RCC 7860 (cell line): ENCODE results near the gene FER.
"Not testable (repeated sequence)": the region's sequence is repeated elsewhere in the genome, so short reads cannot be mapped to it uniquely, and the experiment has no call there.

ENCODE experiments used
- DNase-seq: peaks from one replicate; pipeline ENCODE4 v3.0.0-alpha.2; 2015; ENCODE audit warnings: low spot score
- FAIRE-seq: peaks from 2 replicates; lab custom pipeline; 2012; peaks lifted over from hg19 to GRCh38; lab: Jason Lieb, UNC

FER gene

DNA sequence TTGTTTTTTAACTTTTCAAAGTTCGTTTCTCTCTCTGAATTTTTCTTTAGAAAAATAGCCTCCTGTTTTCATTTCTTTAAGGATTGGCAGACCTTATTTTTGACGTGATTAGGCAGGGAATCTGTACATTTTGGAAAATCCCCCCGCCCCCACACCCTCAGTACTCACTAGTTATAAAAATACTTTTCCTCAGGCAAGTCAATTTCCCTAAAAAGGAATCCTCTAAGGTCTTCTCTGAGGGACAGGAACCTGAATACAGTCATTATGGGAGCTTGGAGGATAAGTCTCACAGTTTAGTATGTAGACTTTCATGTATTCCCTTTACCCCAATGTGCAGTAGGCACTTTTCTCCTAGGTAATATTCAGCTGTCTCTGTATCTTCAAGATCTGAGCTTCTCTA lies 3.9 kb upstream of the FER start:
- FAIRE-seq (no peak), DNase-seq (no peak)

DNA sequence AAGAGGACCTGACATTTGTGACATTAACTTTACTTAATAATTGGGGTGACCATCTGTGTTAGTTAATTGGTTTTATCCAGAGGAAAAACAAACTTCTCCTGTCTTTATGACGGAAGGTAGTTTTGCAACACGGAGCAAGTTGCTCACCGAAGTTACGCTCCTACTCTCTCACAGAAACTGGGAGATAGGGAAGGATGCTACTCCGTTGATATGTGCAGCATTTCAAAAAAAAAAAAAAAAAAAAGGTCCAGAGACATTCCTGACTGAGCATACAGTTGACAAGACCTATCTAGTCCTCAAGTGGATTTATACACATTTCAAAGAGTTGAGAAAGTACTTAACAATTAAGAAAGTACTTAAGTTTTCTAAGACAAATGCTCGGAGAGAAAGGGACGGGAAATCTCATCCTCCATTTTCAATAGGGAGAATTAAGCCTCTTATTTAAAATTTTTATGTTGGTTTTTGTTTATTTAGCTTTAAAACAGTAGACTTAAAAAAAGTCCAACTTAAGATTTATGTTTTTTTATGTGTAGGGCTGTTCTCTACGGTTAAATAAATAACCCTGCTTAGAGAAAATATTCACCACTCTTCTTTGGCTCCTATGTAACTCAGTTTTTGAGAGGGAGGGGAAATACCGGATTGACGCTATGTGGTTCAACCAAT lies 455 bp upstream of the FER start:
- DNase-seq (no peak), FAIRE-seq (no peak)

DNA sequence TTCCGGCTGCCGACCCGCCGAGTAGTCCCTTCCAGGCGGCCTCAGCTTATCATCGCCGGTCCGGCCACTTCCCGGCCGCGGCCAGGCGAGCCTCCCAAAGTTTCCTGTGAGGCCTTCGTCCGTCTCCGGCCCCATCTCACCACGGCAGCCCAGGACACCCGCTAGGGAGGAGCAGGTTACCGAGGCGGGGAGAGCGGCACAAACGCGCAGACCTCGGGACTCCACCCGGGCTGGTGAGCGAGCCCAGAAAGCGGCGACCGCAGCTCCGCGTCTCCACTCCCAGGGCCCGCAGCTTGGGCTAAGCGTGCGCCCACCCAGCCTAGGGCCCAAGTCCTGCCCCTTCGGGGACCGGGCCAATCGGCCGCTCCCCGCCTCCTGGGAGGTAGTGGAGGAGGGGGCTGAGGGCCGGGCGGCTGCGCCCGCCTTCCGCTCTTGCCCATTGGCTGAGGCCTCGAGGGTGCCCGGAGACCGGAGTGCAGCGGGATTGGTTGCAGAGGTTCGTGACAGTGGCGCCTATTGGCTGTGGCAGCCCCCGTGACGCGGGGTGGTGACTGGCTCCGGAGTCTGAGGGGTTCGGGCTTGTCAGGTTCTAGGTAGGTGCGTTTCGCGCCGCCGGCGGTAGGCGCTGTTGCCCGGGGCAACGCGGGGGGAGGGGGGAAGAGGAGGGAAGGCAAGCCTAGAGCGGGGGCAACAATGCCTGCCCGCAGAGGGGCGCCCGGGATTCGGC lies 867 bp downstream of the FER start:
- peak; percentile 94 for FAIRE-seq
- DNase-seq = peak; percentile 99

DNA sequence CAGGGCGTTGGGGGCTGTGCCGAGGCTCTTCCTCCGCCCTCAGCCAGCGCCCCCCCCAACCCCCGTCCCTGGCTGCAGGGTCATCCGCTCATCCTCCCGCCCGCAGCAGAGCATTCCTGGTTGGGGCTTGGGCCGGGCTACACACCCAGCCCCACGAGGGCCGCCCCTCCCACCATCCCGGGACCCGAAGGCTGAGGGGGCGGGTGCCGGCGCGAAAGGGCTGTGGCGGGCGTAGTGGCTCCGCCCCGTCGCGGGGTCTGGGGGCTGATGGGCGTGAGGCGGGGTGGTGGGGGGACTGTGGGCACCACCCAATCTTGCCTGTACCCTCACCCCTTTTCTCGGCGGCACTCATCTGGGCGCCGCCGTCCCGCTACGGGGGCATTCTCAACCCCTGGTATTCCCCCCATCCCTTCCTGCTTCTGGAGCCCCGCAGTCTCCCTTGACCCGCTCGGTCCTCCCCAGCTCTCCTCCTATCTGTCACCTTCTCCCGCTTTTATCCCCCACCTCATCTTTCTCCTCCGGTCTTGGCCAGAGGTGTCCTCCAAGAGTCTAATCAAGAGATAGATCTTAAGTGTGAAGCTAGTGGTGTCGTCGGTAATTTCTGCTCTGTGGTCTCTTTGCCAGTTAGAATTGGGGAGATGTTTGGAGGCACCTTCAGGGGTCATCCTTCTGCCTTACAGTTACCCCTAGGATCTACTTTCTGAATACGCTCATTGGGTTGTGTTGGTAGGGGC lies 1.6 kb downstream of the FER start:
- no peak for FAIRE-seq

DNA sequence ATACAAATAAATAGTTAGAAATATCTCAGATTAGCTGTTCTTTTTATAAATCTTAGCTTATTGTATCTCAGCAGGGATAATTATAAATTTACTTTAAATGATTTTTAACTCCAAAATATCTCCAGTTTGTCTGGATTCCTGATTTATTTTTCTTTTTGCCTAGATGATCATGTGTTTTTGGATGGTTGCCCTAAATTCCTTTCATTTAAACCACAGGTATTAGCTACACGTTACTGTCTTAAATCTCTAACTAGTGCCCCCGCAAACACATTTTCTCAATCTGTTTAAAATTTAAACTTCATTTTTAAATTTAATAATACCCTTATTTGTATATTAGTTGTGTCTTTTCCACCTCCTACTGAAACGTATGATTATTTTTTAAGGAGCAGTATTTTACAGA lies 5.6 kb downstream of the FER start:
- peak; percentile 39 for DNase-seq
- FAIRE-seq = peak; percentile 90

More for the DNA sequence above, 1.6 kb downstream of the FER start:
- peak; percentile 14 for DNase-seq

DNA sequence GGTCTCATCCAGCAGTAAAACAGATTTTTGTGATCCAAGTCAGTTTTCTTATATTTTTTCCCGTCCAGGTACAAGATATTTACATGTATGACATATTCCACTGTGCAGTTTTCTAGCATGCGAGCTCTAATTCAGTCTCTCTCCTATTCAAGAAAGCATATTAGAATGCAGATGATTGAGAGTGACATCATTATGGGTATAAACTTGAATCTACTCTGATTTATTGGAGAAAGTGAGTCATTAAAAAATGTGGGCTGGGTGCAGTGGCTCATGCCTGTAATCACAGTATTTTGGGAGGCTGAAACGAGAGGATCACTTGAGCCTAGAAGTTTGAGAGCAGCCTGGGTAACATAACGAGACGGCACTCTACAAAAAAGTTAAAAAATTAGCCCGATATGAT lies 6.2 kb downstream of the FER start:
- FAIRE-seq (no peak), DNase-seq (peak; percentile 67)

DNA sequence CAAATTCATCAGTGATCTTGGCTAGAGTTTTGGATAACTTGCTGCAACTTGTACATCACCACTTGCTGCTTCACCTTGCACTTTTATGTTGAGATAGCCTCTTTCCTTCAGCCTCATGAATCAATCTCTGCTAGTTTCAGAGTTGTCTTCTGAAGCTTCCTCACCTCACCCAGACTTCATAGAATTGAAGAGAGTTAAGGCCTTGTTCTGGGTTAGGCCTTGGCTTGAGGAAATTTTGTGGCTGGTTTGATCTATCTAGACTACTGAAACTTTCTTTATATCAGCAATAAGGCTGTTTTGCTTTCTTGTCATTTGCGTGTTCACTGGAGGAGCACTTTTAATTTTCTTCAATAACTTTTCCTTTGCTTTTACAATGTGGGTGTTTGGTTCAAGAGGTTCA lies 12.8 kb downstream of the FER start:
- FAIRE-seq (no peak), DNase-seq (no peak)

DNA sequence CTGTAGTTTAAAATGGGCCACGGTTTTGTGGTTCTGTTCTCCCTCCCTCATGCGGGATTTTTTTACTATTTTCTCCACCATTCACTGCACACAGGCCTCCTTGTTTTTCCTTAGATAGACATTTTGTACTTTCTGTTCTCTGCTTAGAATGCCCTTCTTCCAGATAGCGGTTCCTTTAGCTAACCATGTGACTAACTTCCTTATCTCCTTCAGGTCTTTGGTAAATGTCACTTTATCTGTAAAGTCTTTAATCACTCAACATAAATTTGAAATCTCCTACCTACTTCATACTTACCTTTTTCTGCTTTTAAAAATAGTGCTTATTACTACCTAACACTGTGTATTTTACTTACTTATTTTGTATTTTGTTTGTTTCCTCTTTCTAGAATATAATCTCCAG lies 15.0 kb downstream of the FER start:
- FAIRE-seq = no peak

DNA sequence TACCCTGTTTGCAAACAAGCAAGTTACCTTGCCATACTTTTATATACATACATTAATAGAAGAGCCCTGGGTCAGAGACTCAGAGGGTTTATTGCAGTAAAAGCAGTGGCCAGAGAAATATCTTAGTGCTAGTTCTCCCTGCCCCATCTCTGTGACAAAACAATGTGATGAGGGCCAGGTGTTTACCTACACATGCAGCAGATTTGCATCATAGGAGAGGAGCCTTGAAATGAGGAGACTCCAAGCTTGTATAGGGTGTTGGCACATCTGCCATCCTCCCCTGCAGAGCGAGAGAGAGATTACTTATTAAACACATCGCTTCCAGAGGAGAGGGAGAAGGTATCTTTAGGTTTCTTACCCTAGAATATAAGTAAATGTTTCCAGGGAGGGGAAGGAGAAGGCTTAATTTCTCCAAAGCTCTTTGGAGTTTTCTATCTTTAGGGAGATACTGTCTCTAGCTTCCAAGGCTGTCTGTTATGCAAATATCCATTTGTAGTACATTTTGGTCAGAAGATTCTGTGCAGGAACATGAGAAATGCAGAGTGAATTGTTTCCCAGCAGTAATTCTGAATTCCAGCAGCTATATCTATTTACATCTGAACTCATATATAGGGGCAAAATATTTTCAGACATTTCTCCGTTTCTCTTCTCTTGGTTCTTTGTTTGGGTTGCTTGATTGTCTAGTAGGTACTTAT lies 15.7 kb downstream of the FER start:
- DNase-seq = no peak
- no peak for FAIRE-seq

More for the DNA sequence above, 15.0 kb downstream of the FER start:
- no peak for DNase-seq

DNA sequence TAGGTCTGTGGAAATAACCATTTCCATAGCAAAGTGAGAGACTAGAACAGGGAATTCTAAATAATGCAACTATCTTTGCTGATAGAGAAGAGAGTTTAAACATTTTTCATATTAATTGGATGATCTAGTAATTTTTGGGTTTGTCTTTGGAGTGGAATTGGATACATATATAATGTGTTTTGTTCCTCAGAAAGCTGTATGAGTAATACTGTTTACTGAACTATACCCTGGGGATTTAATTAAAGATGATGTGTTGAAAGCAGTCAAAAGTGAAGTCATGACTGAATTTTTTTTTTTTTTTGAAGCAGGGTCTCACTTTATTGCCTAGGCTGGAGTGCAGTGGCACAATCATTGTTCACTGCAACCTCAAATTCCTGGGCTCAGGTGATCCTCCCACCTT lies 17.9 kb downstream of the FER start:
- FAIRE-seq = no peak
- DNase-seq = no peak

DNA sequence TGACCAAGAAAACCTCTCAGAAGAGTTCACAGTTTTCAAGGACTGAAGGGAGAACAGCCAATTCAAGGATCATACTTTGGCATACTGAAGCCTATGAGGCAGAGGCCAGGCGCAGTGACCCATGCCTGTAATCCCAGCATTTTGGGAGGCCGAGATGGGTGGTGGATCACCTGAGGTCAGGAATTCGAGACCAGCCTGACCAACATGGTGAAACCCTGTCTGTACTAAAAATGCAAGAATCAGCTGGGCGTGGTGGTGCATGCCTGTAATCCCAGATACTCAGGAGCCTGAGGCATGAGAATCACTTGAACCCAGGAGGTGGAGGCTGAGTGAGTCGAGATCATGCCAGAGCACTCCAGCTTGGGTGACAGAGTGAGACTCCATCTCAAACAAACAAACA lies 19.2 kb downstream of the FER start:
- DNase-seq, FAIRE-seq: not testable (repeated sequence)

DNA sequence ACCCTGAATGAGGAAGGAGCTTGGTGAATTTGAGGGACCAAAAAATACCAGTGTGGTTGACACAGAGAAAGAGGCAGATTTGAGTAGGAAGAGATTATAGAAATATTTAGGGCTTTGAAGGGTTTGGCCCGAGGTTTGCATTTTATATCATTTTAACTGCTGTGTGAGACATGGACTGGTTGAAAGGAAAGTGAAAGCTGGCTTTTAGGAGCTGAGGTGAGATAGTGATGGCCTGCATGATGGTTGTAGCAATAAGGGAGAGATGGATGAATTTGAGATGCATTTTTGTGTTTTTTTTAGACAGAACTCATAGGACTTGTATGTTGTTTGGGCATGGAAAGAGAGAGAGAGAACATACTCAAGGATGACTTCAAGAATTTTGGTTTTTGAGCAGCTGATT lies 21.7 kb downstream of the FER start:
- no peak for FAIRE-seq

DNA sequence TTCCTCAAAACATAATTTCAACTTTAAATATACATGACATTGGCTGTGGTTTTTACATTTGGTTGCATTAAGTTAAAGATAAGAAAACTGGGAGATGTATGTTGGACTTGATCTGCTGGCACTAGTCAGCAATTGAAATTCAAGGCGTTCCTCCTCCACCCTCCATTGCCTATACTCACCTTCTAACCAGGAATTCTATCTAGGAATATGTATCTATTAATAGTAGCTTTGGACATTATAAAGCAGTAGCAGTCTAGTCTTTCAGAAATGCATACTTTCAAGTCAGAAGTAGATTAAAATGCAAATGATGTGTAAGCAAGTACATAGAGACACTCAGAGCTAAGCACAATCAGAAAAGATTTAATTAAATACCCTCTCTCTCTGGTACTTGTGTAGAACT lies 24.9 kb downstream of the FER start:
- FAIRE-seq (no peak), DNase-seq (no peak)

More for the DNA sequence above, 21.7 kb downstream of the FER start:
- DNase-seq = no peak

DNA sequence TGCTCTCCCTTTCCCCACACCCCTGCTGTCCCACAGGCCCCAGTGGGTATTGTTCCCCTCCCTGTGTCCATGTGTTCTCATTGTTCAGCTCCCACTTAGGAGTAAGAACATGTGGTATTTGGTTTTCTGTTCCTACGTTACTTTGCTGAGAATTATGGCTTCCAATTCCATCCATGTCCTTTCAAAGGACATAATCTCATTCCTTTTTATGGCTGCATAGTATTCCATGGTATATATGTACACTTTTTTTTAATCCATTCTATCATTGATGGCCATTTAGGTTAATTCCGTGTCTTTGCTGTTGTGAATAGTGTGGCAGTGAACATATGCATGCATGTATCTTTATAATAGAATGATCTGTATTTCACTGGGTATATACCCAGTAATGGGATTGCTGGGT lies 25.6 kb downstream of the FER start:
- no peak for FAIRE-seq

DNA sequence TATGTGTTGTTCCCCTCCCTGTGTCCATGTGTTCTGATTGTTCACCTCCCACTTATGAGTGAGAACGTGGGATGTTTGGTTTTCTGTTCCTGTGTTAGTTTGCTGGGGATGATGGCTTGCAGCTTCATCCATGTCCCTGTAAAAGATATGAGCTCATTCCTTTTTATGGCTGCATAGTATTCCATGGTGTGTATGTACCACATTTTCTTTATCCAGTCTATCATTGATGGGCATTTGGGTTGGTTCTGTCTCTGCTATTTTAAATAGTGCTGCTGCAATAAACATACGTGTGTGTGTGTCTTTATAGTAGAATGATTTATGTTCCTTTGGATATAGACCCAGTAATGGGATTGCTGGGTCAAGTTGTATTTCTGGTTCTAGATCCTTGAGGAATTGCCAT lies 26.4 kb downstream of the FER start:
- FAIRE-seq, DNase-seq: not testable (repeated sequence)

More for the DNA sequence above, 25.6 kb downstream of the FER start:
- no peak for DNase-seq

DNA sequence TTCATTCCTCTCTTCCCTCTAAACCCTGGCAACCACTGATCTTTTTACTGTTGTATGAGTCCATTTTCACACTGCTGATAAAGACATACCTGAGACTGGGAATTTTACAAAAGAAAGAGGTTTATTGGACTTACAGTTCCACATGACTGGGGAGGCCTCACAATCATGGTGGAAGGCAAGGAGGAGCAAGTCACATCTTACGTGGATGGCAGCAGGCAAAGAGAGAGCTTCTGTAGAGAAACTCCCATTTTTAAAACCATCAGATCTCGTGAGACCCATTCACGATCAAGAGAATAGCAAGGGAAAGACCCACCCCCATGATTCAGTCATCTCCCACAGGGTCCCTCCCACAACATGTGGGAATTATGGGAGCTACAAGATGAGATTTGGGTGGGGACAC lies 29.9 kb downstream of the FER start:
- FAIRE-seq, DNase-seq: not testable (repeated sequence)

DNA sequence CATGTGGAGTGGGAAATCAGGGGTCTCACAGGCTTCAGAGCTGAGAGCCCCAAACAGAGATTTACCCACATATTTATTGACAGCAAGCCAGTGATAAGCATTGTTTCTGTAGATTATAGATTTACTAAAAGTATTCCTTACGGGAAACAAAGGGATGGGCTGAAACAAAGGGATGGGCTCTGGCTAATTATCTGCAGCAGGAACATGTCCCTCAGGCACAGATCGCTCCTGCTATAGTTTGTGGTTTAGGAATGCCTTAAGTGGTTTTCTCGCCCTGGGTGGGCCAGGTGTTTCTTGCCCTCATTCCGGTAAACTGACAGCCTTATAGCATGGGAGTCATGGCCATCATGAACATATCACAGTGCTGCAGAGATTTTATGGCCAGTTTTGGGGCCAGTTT lies 36.9 kb downstream of the FER start:
- not testable (repeated sequence) for FAIRE-seq, DNase-seq

DNA sequence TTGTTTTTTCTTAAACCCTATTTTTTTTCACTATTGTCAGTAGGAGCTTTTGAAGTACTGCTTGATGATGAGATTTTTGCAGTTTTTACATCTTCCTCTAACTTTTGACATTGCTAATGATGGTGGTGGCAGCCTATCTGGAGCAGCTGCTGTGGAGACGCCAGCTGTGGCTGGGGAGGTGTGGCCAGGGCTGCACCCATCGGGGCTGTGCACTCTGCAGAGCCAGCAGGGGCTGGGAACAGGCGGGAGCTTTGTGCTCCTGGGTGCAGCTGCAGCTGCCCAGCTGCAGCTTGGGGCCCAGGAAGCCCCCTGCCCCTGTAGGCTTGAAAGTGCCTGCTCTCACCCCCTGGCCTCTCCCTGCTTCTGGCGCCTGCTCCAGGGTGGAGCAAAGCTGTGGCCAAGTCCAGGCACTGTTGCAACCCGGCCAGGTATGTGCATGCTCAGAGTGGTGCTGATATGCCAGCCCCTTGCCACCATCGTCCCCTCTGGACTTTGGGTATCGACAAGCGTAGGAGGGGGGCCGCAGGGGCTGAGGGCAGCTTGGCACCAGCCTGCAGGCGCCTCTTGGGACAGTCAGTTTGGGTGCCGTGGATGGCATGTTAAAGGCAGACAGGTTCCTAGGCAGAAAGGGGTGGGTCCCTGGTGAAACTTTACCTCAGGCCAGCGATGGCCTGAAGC lies 39.2 kb downstream of the FER start:
- DNase-seq (no peak), FAIRE-seq (no peak)

DNA sequence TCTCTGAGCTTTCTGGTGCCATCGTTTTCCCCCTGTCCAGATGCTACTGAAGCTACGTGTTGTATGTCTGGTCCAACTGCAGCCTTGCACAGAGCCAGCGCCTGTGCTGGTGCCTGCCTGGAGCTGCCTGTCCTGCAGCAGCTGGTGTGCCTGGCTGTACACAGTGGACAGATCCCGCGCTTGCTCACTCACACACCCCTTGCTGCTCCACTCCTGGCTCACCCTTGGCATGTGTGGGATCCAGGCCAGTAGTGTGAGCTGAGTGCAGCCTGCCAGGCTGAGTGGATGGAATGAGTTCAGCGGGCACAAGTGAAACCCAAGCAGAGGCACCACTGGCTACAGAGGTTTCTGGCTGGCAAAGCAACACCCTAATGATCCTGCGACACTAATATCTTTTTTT lies 40.4 kb downstream of the FER start:
- FAIRE-seq (no peak), DNase-seq (no peak)

DNA sequence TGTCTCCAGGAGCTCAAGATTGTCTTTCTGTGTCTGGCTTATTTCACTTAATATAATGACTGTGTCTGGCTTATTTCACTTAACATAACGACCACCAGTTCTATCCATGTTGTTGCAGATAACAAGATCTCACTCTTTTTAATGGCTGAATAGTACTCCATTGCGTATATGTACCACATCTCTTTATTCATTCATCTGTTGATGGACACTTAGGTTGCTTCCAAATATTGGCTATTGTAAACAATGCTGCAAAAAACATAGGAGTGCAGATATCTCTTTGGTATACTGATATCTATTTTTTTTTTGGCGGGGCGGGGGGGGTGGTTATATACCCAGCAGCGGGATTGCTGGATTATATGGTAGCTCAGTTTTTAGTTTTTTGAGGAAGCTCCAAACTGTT lies 45.5 kb downstream of the FER start:
- DNase-seq (no peak), FAIRE-seq (no peak)

DNA sequence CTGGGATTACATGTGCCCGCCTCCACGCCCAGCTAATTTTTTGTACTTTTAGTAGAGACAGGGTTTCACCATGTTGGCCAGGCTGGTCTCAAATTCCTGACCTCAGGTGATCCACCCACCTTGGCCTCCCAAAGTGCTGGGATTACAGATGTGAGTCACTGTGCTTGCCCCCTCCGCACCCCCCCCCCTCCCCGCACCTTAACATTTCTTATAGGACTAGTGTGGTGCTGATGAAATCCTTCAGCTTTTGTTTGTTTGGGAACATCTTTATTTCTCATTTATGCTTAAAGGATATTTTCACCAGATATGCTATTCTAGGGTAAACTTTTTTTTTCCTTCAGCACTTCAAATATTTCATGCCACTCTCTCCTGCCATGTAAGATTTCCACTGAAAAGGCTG lies 46.7 kb downstream of the FER start:
- FAIRE-seq = not testable (repeated sequence)

More for the DNA sequence above, 46.7 kb downstream of the FER start:
- not testable (repeated sequence) for DNase-seq
